PC-3 (cell line): ENCODE measurements around the gene WFDC5.

Experiments
- CTCF ChIP-seq: fragments of 300-600 bp; sonication (generic); conservative IDR thresholded peaks from 2 replicates; pipeline ENCODE4 v1.5.1; 2017; ENCODE audit warnings: antibody characterized with exemption, low read depth, mild to moderate bottlenecking, low read length
- EZH2 ChIP-seq: fragments of 300-600 bp; sonication (generic); IDR thresholded peaks from one replicate; pipeline ENCODE4 v1.6.1; 2017; ENCODE audit warnings: antibody characterized with exemption, mild to moderate bottlenecking, low read length; ENCODE audit not compliant: unreplicated experiment

- TF ChIP-seq EZH2 (no peak), CTCF (no peak)
These were observed 34.1 kb upstream of the WFDC5 start for GRCh38 chr20:45149062-45149461.
